ENCODE results near the gene ZNF593.

The ZNF593 gene

GRCh38 chr1:26175346-26175745 lies 5.6 kb downstream of the ZNF593 start:
- no peak overlapping the region for H3K4me3 ChIP-seq
- TF ChIP-seq CTCF (IDR thresholded peaks at IDR 0.05) = no peak
- no peak overlapping the region for H3K27ac ChIP-seq
- no peak for DNase-seq (ENCODE audit: low spot score)

GRCh38 chr1:26177182-26177684 lies 7.5 kb downstream of the ZNF593 start, which contains the start of gene CNKSR1:
Gene CNKSR1 (plus strand): TSS chr1:26177491. CDS start chr1:26177548, 57 bp downstream.
- no peak for TF ChIP-seq CTCF (IDR thresholded peaks at IDR 0.05)
- no peak for DNase-seq (ENCODE audit: low spot score)
- no peak within 1 kb of the TSS for H3K27ac ChIP-seq
- no peak within 1 kb of the TSS for H3K4me3 ChIP-seq

- Histone ChIP-seq H3K27ac (no peak overlapping the region), H3K4me3 (no peak overlapping the region)
- no peak for DNase-seq (ENCODE audit: low spot score)
- no peak for TF ChIP-seq CTCF (IDR thresholded peaks at IDR 0.05)
Measured at GRCh38 chr1:26180010-26180506, 10.3 kb downstream of the ZNF593 start.

- Histone ChIP-seq H3K4me3 (no peak overlapping the region), H3K27ac (no peak overlapping the region)
- no peak for TF ChIP-seq CTCF (IDR thresholded peaks at IDR 0.05)
- no peak for DNase-seq (ENCODE audit: low spot score)
Measured at GRCh38 chr1:26181586-26182382, 12.1 kb downstream of the ZNF593 start.

- no peak for TF ChIP-seq CTCF (IDR thresholded peaks at IDR 0.05)
- H3K4me3 ChIP-seq = no peak overlapping the region
- DNase-seq (ENCODE audit: low spot score) = no peak
- no peak overlapping the region for H3K27ac ChIP-seq
Measured at GRCh38 chr1:26182383-26182696, 12.6 kb downstream of the ZNF593 start.

GRCh38 chr1:26184086-26184485 lies 14.4 kb downstream of the ZNF593 start:
- no peak overlapping the region for H3K4me3 ChIP-seq
- TF ChIP-seq CTCF (IDR thresholded peaks at IDR 0.05) = no peak
- DNase-seq (ENCODE audit: low spot score) = no peak
- H3K27ac ChIP-seq = no peak overlapping the region

- no peak for TF ChIP-seq CTCF (IDR thresholded peaks at IDR 0.05)
- Histone ChIP-seq H3K4me3 (no peak overlapping the region), H3K27ac (no peak overlapping the region)
- DNase-seq (ENCODE audit: low spot score) = no peak
Measured at GRCh38 chr1:26184883-26185282, 15.2 kb downstream of the ZNF593 start.
